ENCODE data around the gene SPEF2. TPM values are rescaled to one million over a fixed set of nuclear protein-coding genes. Genes with fewer than 3 reads are reported as not detected.

Gene SPEF2
- total and polyA plus RNA-seq, 10 of the 15 experiments (the other 5 are each of a cell fraction or from before 2014, with no cell fraction given), result 0.03 to 2.0 (median 0.07) TPM; not detected in 3

GRCh38 chr5:35813521-35813920 is 195.9 kb downstream of the SPEF2 start (continued):
- TF ChIP-seq E4F1 (IDR thresholded peaks at IDR 0.05; ENCODE audit: borderline replicate concordance, partially characterized antibody) (no peak), SMAD1 (IDR thresholded peaks at IDR 0.05; ENCODE audit: low read depth, partially characterized antibody) (no peak), FOS (IDR thresholded peaks at IDR 0.05; ENCODE audit: borderline replicate concordance, extremely low read depth, insufficient read length) (no peak), GABPA (IDR thresholded peaks at IDR 0.05; ENCODE audit: low read depth) (no peak), KAT2A (conservative IDR thresholded peaks at IDR 0.05; ENCODE audit: control insufficient read depth, low read depth, low read length) (no peak), CREB1 (IDR thresholded peaks at IDR 0.05; ENCODE audit: low read depth) (no peak), HDAC6 (IDR thresholded peaks at IDR 0.05; ENCODE audit: unreplicated experiment) (no peak)

GRCh38 chr5:35815089-35815936 is 197.7 kb downstream of the SPEF2 start:
- H3K4me2 ChIP-seq (ENCODE audit: control insufficient read depth, insufficient read depth), result no peak overlapping the region
- TF ChIP-seq PML (IDR thresholded peaks at IDR 0.05; ENCODE audit: low read length) (no peak), CTCF (IDR thresholded peaks at IDR 0.05 in 2 of 3, conservative IDR thresholded peaks at IDR 0.05 in 1 of 3; ENCODE audit: control insufficient read depth in 2 of 3, extremely low read depth in 1 of 3, insufficient read depth in 1 of 3, low read depth in 3 of 3, low read length in 3 of 3) (peak; percentile 44 to 66 (median 64)), SMC3 (IDR thresholded peaks at IDR 0.05; ENCODE audit: borderline replicate concordance, low read length) (peak; percentile 31; the same call in 1 of the 2 replicates)
- BruUV-seq (replicated peaks), result no TSS peak
- H3K4me3 ChIP-seq, result no peak overlapping the region
- H3K9ac ChIP-seq (ENCODE audit: control insufficient read depth, insufficient read depth, low read length), result no peak overlapping the region
- ATAC-seq (peak; percentile 95), FAIRE-seq (no peak), DNase-seq (ENCODE audit: low read depth, low spot score) (no peak)
- no peak overlapping the region for H3K27ac ChIP-seq (ENCODE audit: control insufficient read depth, insufficient read depth)
- ChIA-PET POLR2A (no interaction called here), RAD21 (ENCODE audit: unreplicated experiment) (no interaction called here), CTCF (interaction anchor here (0.6 to 1.3 kb wide), 6 partner anchors 8 to 394 kb away, joined by 3 to 4 read pairs (median 3); no protein-coding TSS in a partner anchor), SMC1A (ENCODE audit: uncharacterized antibody, unreplicated experiment) (interaction anchor here (1.0 to 1.2 kb wide), 2 partner anchors 109 to 112 kb away, joined by 3 to 5 read pairs; no protein-coding TSS in a partner anchor)
- intact Hi-C loops (cut with micrococcal nuclease; ENCODE audit: unreplicated experiment) (no loop called here), in situ Hi-C loops (cut with MboI) (no loop called here)
- H3K9me3 ChIP-seq (replicated peaks; ENCODE audit: control insufficient read depth, insufficient read depth, low read length), result no peaks in the 10 kb centered on the region
- no peak overlapping the region for H2AFZ ChIP-seq (ENCODE audit: control insufficient read depth, low read depth, low read length)
- no peaks in the 10 kb centered on the region for H3K36me3 ChIP-seq (ENCODE audit: control insufficient read depth in 2 of 2, insufficient read depth in 2 of 2, low read length in 1 of 2)
- 39% methylated on average over 10 of the region's 10 CpGs for WGBS (ENCODE audit: insufficient coverage, insufficient replicate concordance, low lambda C conversion rate, missing lambda C conversion rate)
- H4K20me1 ChIP-seq (ENCODE audit: control insufficient read depth, insufficient read depth), result no peaks in the 10 kb centered on the region
- no peaks in the 10 kb centered on the region for H3K79me2 ChIP-seq (ENCODE audit: control insufficient read depth, insufficient read depth, low read length)
- H3K27me3 ChIP-seq (replicated peaks in 1 of 2; ENCODE audit: control insufficient read depth in 2 of 2, insufficient read depth in 2 of 2, low read length in 1 of 2), result no peaks in the 10 kb centered on the region
- H3K4me1 ChIP-seq (ENCODE audit: control insufficient read depth, insufficient read depth, low read length), result no peaks in the 10 kb centered on the region
